NCI-H524 (cell line): ENCODE results near the gene CDH4.
"Not testable (repeated sequence)": the region's sequence is repeated elsewhere in the genome, so short reads cannot be mapped to it uniquely, and the experiment has no call there.

ENCODE experiments used
- DNase-seq, 2 experiments: peaks; one replicate each; lab custom pipeline; 2025; lab: John Stamatoyannopoulos, UW

The CDH4 gene

GRCh38 chr20:61965606-61966491 is 713.8 kb downstream of the CDH4 start:
- no peak for DNase-seq

GRCh38 chr20:61966492-61967244 is 714.6 kb downstream of the CDH4 start:
- no peak for DNase-seq

GRCh38 chr20:61967300-61967699 is 715.2 kb downstream of the CDH4 start:
- no peak for DNase-seq

GRCh38 chr20:61968036-61968810 is 716.2 kb downstream of the CDH4 start:
- no peak for DNase-seq

GRCh38 chr20:61968932-61969331 is 716.9 kb downstream of the CDH4 start:
- DNase-seq: no peak

- no peak for DNase-seq
These were observed 717.7 kb downstream of the CDH4 start for GRCh38 chr20:61969806-61970205.

GRCh38 chr20:61970357-61970756 is 718.3 kb downstream of the CDH4 start:
- no peak for DNase-seq

DNA sequence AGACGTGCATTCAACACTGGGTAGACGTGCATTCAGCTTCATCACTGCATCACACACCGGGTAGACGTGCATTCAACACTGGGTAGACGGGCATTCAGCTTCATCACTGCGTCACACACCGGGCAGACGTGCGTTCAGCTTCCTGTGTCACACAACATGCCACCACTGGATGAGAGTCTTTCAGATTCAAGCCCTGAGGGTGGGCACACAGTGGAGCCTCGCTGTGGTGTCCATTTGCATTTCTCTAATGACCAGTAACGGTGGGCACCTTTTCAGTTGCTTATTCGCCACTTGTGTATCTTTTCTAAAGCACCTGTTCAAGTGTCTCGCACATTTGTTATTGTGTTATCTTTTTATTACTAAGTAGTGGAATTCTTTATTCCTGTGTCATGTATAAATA is 719.5 kb downstream of the CDH4 start:
- DNase-seq: not testable (repeated sequence)

DNA sequence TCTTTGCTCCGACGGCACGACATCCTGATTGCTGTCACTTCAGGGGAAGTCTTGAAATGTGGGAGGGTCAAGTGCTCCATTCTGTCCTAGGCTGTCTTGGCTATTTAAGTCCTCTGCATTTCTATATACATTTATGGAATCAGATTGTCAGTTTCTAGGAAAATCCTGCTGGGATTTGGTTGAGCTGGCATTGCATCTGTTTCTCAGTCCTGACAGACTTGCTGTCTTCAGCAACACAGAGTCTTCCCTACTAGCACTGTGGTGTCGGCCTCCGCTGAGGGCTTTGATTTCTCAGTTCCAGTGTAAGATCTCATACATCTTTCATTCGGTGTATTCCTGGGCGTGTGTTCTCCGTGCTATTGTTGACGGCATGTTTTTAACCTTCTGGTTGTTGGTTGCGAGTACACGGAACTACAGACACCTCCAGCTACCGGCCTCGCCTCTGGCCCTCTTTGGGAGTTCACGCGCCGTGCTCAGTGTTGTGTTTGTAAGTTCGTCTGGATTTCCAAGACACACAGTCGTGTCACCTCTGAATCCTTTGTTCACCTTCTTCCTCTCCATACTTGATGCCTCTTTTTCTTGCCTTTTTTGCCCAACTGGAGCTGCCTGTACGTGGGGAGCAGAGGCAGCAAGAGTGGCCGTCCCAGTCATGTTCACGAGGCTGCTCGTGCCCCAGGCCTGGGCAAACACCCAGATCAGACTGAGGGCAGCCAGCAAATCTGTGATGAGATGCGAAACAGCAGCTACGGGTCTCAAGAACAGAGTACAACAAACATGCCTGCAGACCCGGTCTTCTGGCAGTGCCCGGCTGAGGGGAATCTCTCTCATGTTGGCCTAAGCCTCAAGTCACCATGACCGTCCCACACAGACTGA is 720.8 kb downstream of the CDH4 start:
- DNase-seq: no peak

- DNase-seq: no peak
These were observed 721.7 kb downstream of the CDH4 start for GRCh38 chr20:61973515-61974356.

DNA sequence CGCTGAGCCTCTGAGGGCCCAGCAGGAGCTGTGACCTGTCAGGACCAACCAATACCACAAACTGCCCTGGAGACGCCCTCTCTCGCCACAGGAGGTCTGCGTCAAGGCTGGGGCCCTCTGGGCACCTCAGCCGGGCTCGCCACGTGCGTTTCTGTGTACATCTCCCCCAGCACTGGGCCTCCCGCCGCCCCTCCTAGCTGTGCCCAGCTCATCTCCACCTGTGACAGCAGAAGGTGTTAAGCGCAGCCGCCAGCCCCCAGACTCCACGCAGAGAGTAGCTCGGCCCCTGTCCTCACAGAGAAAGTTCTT is 722.2 kb downstream of the CDH4 start:
- no peak for DNase-seq

GRCh38 chr20:61975407-61976129 is 723.5 kb downstream of the CDH4 start:
- DNase-seq: no peak

DNA sequence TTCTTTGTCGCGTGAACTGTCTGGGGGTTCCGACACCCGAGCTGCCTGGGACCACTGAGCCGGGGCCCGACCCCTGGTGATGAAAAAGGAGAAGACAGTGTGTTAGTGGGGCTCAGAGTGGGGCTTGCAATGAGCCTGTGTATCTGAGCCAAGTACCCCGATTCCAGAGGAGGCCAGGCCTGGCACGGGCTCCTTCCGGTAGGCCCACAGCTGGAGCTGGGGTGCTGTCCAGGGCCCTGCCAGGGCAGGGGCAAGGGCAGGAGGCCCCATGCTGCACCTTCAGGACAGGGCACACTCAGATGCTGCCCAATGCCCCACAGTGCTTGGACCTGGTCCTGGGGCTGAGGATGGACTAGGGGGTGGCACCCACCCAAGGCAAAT is 724.2 kb downstream of the CDH4 start:
- no peak for DNase-seq

DNA sequence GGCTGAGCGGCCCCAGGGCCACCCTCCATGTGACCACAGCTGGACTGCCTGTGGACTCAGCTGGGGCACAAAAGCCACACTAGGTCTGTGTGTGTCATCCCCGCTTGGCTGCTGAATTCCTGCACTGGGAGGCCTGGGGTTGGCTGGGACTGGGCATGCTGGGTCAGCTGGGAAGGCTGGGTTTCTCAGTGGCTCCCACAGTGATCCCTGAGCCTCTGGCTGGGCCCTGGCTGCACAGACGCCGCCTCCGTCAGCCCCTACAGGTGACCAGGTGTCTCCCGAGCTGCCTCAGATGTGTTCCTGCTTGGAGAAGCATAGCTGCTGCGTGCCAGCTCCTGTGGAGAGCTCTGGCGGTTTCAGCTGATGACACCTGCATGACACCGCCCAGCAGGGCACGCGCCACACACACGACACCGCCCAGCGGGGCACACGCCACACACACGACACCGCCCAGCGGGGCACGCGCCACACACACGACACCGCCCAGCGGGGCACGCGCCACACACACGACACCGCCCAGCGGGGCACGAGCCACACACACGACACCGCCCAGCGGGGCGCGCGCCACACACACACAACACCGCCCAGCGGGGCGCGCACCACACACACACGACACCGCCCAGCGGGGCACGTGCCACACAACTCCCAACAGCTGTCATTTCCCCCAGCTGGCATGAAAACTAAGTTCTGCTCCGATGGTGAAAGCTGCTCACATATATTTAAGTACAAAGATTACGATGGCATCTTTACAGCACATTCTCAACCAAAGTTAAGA is 724.8 kb downstream of the CDH4 start:
- no peak for DNase-seq

DNA sequence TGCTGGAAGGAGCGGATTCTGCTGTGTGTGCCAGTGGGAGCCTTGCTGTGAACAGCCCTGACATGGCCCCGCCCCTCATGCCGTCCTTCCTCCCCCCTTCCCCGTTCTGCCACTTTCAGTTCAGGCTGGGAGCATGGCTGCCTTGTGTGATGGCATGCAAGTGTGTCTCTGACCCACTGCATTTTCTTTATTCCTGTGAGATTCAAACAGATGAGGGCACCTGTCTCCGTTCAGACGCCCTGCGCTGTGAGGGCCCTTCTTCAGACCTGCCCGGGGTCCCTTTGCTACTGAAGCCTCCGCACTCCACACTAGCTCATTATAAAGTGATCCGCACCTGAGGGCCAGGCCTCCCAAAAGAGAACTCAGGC is 725.3 kb downstream of the CDH4 start:
- DNase-seq: no peak

DNA sequence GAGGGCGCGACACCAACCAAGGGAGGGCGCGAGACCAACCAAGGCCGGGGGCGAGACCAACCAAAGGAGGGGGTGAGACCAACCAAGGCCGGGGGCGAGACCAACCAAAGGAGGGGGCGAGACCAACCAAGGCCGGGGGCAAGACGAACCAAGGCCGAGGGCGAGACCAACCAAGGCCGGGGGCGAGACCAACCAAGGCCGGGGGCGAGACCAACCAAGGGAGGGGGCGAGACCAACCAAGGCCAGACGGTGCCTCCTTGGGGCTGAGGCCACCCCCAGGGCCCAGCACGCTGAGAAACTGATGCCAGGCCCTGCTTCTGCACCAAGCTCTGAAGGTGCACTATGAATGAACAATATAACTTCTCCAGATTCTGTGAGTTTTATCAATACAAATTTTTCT is 726.4 kb downstream of the CDH4 start:
- no peak for DNase-seq

DNA sequence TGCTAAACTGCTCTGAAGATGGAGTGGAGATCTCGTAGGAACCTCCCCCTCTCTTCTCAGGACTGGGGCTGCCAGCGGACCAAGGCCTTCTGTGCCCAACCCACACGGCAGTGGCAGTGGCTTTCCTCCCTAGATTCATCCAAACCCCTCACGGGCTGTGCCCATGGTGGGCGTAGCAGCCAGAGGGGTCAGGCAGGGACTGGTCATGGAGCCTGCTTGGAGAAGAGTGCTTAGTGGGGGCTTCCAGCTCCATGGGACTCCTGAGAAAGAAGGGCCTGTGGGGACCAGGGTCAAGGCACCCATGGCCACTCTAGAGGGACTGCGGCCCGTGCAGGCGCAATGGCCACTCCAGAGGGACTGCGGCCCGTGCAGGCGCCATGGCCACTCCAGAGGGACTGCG is 727.0 kb downstream of the CDH4 start:
- no peak for DNase-seq

DNA sequence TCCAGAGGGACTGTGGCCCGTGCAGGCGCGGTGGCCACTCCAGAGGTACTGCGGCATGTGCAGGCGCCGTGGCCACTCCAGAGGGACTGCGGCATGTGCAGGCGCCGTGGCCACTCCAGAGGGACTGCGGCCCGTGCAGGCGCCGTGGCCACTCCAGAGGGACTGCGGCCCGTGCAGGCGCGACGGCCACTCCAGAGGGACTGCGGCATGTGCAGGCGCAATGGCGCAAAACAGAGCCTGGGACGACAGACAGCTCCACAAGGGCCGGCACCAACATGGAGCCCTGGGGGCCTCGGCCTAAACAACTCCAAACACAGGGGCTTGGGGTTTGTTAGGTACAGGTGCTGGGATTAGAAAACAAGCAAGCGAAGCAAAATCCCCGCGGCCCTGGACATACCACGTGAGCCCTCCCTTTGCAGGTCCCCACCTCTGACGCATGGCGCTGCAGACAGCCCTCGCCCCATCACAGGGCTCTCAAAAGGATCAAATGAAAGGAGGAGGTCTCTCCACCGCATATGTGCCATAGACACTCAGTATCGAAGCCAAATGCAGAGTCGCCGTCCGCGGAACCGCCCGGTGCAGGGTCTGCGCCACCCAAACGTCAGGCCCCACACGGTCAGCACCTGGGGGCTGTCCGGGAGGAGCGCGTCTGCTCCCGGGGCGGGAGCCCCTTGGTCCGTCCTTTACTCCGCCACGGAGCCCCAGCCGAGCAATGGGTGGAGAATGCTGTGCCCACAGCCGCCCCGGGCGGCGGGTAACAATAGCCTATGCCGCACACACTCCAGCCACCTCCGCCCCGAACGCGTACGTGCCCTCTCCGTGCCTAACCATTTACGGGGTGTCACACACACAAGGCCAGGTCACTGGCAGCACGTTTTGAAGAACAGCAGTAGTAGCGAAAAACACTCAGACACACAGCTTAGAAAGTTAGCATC is 727.9 kb downstream of the CDH4 start:
- DNase-seq: no peak
